ENCODE measurements around the gene RASD2. TPM values are rescaled to one million over a fixed set of nuclear protein-coding genes. Genes with fewer than 3 reads are reported as not detected.

RASD2 gene
- total and polyA plus RNA-seq, 4 donors: 0.14 to 1.1 (median 0.44) TPM

DNA sequence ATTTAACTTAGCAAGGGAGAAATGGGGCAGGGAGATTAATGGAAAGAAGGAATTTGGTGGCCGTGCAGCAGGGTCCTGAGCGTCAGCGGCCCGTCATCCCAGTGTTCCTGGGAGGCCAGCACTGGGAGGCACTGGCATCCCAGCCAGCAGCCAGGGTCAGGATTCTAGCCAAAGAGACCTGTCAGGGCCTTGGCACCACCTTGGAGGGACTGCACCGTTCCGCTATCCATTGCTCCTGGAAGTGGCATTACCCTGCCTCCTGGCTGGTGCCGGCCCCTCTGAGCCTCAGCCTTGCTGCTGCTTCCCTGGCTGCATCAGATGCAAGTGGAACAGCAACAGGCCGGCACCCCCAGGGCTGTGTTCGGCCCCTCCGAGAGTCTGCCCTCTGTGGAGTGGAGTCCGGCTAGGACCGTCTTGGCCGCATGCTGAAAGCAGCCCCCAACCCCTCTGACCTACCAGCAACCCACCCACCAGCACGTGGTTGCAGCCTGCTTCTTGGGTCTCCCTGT lies 30.1 kb downstream of the RASD2 start:
- TF ChIP-seq CTCF (IDR thresholded peaks at IDR 0.05; ENCODE audit: control extremely low read depth, extremely low read depth): no peak
- H3K27me3 ChIP-seq (ENCODE audit: control insufficient read depth in 3 of 3, insufficient read depth in 3 of 3, low read length in 2 of 3): no peaks in the 10 kb centered on the region
- 93 to 94% methylated on average over 14 of the region's 14 CpGs for WGBS, 2 donors
- no peak overlapping the region for H3K27ac ChIP-seq (ENCODE audit: low read depth in 1 of 2, low read length in 1 of 2)
- no peaks in the 10 kb centered on the region for H3K36me3 ChIP-seq (ENCODE audit: control insufficient read depth in 4 of 4, insufficient read depth in 4 of 4, low read length in 4 of 4)
- ATAC-seq (ENCODE audit: insufficient read depth, low FRiP score) (no peak), DNase-seq (no peak)
- no peak overlapping the region for H3K4me3 ChIP-seq
- H3K9me3 ChIP-seq (ENCODE audit: control insufficient read depth in 4 of 4, insufficient read depth in 3 of 4, low read length in 3 of 4): no peaks in the 10 kb centered on the region
- H3K9ac ChIP-seq (ENCODE audit: insufficient read depth in 1 of 2, low read length in 2 of 2): no peak overlapping the region
- H3K4me1 ChIP-seq (ENCODE audit: control insufficient read depth in 5 of 5, insufficient read depth in 5 of 5, low read length in 5 of 5): peaks cover 0 to 13% (median 0%) of the 10 kb centered on the region in 5 donors

DNA sequence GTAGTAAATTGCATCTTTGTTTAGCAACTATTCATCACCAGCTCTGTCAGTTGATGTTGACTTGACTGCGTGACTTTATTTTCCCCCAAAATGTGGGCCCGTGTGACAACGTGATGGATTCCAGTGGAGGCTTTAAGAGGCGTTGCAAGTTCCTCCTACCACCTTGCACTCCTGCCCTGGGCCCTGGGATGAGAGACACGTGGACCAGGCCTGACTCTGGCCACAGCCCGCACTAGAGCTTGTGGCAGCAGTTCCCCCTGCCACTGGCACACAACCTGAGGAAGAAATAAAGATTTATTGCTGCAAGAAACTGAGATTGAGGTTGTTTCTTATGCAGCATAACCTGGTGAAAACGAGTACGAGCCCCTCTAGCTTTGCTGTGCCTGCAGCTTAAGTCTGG lies 31.9 kb downstream of the RASD2 start:
- Histone ChIP-seq H3K4me1 (ENCODE audit: control insufficient read depth in 5 of 5, insufficient read depth in 5 of 5, low read length in 5 of 5) (peaks cover 0 to 4% (median 0%) of the 10 kb centered on the region in 5 donors), H3K36me3 (ENCODE audit: control insufficient read depth in 4 of 4, insufficient read depth in 4 of 4, low read length in 4 of 4) (no peaks in the 10 kb centered on the region), H3K27me3 (ENCODE audit: control insufficient read depth in 3 of 3, insufficient read depth in 3 of 3, low read length in 2 of 3) (no peaks in the 10 kb centered on the region), H3K9ac (ENCODE audit: insufficient read depth in 1 of 2, low read length in 2 of 2) (no peak overlapping the region), H3K4me3 (no peak overlapping the region), H3K9me3 (ENCODE audit: control insufficient read depth in 4 of 4, insufficient read depth in 3 of 4, low read length in 3 of 4) (no peaks in the 10 kb centered on the region), H3K27ac (ENCODE audit: low read depth in 1 of 2, low read length in 1 of 2) (no peak overlapping the region)
- ATAC-seq (ENCODE audit: insufficient read depth, low FRiP score) (no peak), DNase-seq (no peak)
- no peak for TF ChIP-seq CTCF (IDR thresholded peaks at IDR 0.05; ENCODE audit: control extremely low read depth, extremely low read depth)
- 64 to 75% methylated on average over 8 of the region's 8 CpGs for WGBS, 2 donors

- Histone ChIP-seq H3K27ac (ENCODE audit: low read depth in 1 of 2, low read length in 1 of 2) (no peak overlapping the region), H3K9me3 (ENCODE audit: control insufficient read depth in 4 of 4, insufficient read depth in 3 of 4, low read length in 3 of 4) (no peaks in the 10 kb centered on the region), H3K4me3 (no peak overlapping the region), H3K4me1 (ENCODE audit: control insufficient read depth in 5 of 5, insufficient read depth in 5 of 5, low read length in 5 of 5) (peaks cover 0 to 3% (median 0%) of the 10 kb centered on the region in 5 donors), H3K27me3 (ENCODE audit: control insufficient read depth in 3 of 3, insufficient read depth in 3 of 3, low read length in 2 of 3) (no peaks in the 10 kb centered on the region), H3K36me3 (ENCODE audit: control insufficient read depth in 4 of 4, insufficient read depth in 4 of 4, low read length in 4 of 4) (no peaks in the 10 kb centered on the region), H3K9ac (ENCODE audit: insufficient read depth in 1 of 2, low read length in 2 of 2) (no peak overlapping the region)
- ATAC-seq (ENCODE audit: insufficient read depth, low FRiP score) (no peak), DNase-seq (no peak)
- 46 to 56% methylated on average over 15 of the region's 15 CpGs for WGBS, 2 donors
- TF ChIP-seq CTCF (IDR thresholded peaks at IDR 0.05; ENCODE audit: control extremely low read depth, extremely low read depth): no peak
Observed at GRCh38 chr22:35575116-35575748, 34.6 kb downstream of the RASD2 start.
